NCI-H2196 (cell line): ENCODE measurements around the gene SH3PXD2A.
"Not testable (repeated sequence)": the region's sequence is repeated elsewhere in the genome, so short reads cannot be mapped to it uniquely, and the experiment has no call there.

Experiments
- DNase-seq: peaks from one replicate; lab custom pipeline; 2025; ENCODE audit not compliant: unreplicated experiment; lab: John Stamatoyannopoulos, UW

The SH3PXD2A gene

DNA sequence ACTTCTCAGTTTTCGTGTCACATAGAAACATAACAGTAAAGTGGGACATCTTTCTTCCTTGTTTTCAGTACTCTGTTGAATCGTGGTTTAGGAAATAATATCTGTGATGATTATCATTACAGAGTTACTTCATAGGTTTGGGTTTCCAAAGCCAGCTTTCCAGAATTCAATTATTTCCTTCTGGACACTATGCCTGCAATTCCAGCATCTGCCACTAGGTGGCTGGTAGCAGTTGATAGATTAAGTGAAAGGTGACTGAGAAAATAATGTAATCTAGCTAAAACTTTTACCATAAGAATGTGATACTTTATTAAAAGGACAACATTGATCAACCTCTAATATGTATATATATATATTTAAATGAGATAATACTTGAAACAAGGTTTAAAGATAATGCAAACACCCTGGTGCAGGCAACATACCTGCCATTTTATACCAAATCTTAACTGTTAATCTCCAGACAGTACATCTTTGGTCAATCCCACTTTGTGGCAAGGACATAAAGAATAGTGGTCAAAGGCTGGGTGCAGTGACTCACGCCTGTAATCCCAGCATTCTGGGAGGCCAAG lies 102.6 kb downstream of the SH3PXD2A start:
- no peak for DNase-seq

DNA sequence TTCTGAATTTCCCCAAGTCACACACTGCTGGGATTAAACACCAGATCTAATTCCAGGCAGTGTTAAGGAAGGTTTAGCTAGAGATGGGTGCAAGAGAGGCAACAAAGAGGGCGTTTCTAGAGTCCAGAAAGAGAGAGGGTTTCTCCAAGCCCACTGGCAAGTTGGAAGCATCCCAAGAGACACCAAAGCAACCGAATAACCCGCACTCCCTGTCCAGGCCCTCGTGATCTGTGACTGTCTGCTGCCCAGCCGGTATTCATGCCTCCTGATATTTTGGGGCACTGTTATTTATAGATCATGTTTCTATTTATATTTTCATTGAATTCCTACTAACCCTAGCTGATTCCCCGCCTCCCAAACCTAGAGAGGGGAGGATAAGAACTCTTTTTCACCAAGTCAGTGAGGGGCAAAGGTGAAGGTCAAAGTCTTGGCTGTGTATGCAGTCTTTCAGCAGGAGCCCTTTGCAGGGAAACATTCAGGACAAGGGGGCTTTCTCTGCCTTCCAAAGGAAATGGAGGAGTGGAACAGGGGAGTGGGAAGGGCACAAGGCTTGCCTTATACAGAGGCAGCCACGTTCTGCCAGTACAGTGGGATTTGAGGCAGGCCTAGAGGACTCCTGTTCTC lies 103.6 kb downstream of the SH3PXD2A start:
- no peak for DNase-seq

DNA sequence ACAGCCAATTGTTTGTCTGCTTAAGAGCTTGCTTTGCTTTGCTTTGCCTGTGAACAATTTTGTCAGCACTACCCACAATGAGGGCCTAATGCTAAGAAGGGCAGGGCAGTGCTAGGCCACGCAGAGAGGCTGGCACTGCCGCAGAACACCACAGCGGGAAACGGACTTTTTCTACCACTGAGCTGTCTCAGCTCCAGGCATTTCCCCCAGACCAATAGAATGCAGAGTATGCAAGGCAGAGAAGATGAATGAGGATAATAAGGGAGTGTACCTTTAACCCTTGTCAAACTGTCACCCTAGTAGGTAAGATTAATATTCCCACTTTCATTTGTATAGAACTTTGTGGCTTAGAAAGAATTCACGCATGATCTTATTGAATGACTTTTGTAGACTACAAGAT lies 104.5 kb downstream of the SH3PXD2A start:
- no peak for DNase-seq

DNA sequence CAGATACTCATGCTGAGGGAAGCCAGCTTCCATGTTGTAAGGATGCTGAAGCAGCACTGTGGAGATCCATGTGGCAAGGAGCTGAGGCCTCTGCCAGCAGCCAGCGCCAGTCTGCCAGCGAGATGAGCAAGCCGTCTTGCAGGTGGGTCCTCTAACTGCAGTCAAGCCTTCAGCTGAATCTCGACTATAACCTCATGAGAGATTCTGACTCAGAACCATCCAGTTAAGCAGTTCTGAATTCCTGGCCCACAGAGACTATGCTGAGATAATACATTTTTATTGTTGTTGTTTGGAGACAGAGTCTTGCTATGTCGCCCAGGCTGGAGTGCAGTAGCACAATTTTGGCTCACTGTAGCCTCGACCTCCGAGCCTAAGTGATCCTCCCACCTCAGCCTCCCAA lies 105.6 kb downstream of the SH3PXD2A start:
- no peak for DNase-seq

DNA sequence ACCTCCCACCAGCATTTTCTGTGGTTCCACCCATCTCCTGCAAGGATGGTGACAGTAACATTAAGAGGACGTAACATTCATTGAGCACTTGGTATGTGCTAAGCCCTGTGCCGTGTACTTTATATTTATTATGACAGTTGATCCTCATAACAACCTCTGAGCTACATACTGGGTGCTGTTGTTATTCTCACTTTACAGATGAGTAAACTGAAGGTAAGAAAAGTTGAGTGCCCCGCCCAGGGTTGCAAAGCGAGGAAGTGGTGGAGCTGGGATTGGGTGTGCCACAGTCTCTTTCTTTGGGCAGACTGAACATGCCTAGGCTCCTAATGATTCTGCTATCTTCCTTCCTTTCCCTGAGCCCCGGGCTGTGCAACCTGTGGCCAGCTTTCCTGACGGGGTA lies 107.4 kb downstream of the SH3PXD2A start:
- DNase-seq: no peak

DNA sequence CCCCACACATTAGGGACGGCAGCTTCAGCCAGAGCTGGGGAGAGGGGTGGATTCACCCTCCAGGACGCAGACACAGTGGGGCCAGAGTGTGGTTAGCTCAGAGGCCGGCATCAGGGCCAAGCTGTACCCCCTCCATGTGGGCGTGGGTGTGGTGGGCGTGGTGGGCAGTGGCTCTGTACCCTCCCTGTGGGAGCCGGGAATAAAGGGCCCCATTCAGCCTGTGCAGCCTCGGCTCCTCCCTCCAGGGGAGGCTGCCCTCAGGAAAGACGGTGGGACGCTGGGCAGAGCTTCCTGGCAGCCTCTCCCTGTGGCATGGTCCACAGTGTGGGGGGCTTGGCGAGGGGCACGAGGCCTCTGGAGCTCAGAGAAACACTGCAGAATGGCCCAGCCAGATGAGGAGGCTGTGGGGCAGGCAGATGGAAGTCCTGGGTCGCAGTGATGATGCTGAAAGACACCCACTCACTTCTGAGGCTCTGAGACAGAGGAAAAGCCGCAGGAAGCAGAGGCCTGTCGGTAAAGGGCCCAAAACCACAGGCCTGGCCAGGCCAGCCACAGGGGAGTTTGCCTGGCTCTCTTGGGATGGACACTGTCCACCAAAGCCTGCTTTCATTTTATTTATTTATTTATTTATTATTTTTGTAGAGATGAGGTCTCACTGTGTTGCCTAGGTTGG lies 108.0 kb downstream of the SH3PXD2A start:
- DNase-seq: no peak

DNA sequence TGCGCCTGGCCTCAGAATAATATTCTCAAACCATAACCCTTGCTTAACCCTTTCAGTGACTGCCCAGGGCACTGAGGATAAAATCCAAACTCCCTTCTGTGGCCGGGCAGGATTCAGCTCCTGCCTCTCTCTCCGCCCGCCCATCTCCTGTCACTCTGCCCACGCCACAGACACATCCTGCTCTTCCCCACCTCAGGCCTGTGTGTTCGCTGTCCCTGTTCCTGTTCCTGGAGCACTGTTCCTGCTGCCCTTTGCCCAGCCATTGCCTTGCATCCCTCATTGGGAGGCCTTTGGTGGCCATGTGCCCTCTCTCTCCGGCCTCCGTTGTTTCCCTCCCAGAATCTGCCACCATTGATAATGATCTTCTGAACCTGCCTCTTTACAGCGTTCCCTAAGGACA lies 108.8 kb downstream of the SH3PXD2A start:
- no peak for DNase-seq

DNA sequence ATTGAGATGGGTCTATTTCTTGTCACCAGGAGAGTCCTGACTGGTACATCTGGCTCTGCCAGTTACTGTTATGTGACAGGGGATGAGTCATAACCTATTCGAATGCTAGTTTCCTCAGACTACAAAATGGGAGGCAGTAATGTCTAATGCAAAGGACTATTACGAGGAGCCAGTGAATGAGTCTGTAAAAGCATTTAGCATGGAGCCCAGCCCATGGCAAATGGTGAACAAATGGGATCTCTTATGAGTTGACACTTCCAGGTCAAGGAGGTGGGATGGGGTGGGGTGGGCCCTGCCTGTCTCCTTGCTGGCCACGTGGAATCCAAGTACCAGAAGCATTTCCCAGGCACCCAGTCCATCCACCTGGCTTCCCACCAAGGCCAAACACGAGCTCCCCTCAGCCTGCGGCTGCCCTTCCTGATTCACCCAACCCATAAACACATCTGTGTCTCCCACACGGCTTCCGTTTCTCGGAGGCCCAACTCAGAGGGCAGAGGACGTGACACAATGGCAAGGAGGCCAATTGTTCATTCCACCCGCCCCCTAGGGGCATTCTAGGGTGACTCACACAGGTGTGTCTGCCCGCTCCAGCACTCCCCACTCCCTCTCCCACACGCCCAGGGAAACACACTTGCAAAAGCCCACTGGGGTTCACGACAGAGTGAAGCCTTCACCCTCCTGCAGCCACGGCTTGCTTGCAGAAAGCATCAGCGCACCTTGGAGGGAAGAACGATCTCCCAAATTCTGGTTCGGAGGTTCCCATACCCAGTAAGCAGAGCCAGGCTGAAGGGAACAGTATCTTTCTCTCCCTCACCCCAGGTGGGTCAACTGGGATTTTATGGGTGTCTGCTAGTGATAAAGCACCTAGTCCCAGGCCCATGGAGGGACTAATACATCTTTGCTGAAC lies 109.8 kb downstream of the SH3PXD2A start:
- DNase-seq: no peak

DNA sequence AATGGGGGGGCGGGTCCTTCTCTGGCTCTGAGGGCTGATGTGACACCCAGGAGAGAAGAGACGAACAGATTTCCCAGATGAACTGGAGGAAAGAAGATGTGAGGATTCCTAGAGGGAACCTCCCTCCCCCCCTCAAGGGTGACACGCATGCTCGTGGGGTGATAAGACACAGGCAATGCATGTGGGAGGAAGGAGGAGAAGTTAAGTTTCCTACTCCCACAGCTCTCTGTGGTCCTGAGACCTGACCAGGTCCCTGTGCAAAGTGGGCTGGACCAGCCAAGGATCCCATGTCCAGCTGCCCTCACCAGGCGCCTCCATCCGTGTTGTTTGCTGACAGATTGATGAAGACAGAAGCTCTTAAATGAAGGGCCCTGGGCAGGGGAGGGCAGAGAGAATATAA lies 112.6 kb downstream of the SH3PXD2A start:
- DNase-seq: no peak

DNA sequence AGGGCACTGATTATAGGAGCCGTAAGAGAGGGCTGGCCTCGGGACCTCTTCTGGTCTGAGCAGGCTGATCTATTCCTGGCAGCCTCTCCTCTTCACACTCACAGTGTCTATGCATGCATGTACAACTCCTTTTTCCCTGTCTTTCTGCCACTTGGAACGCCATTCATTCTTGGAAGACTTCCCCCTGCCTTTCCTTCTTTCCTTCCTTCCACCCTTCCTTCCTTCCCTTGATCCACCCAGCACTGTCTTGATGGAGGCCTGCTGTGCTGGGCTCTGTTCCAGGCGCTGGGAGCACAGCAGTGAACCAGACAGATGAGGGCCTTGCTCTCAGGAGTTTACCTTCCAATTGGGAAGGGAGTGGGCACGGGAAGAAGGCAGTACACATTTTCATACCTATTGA lies 114.8 kb downstream of the SH3PXD2A start:
- DNase-seq: no peak

DNA sequence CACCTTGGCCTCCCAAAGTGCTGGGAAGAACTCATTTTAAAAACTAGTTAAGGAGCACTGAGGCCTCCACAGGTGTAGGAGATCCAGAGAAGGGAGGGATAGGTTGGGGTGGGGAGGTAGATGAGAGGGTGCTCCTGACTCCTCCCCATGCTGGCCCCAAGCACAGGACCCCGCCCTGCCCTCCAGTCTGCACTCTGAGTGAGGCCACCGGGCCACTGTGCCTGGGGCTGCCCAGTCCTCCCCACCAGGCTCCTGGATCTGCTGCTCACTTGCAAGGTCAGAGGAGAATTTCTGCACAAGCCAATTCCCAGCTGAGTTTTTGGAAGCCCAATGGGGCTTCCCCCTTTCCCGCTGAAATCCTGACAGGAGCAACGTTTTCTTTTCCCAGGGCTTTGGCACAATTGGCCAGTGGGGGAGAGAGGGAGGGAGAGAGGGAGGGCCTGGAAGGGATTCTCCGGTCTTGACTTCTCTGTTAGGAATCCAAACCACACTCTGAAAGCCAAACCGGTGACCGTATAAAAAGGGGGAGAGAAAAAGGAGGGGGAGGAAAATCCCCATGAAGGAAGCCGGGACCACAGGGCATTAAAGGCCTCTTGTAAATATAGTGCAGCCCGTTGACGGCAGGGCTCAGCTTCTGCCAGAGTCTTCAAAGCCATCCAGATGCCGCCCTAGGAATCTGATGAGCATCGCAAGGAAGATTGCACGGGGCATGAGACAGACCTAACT lies 116.2 kb downstream of the SH3PXD2A start:
- no peak for DNase-seq

DNA sequence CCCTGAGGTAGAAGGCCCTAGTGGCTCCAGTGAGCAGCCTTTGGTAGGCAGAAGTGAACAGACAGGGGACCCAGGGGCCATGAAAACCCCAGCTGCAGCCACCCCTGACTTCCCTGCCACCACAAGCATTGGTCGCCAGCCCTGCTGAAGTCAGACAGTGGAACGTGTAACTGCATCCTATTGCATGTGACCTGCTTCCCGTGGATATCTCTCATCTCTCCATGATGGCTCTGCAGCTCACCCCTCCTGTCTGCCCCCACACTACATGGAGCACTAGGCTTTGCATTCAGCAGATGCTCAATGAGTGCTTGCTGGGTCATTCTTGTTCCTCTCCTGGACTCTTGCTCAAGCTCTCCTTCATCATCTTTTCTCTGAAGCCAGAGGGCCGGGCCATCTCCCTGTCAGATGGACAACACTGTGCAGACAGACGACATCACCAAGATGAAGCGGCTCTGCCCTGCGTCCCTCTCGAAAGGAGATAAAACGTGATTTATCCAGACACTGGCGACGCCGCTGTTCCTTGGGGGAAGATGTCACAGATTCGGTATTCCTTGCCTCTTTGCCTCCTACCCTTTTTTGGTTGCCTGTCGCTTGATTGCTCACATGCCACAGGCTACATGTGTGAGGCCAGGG lies 117.5 kb downstream of the SH3PXD2A start:
- DNase-seq: no peak

DNA sequence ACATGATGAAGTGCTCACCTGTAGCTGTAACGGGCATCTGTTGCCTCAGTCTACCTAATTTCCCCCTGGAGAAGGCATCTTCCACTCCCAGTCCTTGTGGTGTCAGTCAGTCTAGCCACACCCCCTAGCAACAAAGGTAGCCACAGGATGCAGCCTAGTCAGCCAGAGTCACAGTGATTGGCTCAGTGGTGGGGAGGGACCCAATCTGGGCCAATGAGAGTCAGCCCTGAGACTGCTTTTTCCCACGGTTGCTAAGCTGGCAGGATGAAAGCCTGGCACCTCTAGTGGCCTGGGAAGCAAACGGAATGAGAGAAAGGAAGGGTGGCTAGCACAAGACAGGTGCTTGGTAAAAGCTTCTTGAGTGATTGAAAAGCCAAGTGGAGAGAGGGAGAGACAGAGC lies 118.6 kb downstream of the SH3PXD2A start:
- peak; percentile 56 for DNase-seq

DNA sequence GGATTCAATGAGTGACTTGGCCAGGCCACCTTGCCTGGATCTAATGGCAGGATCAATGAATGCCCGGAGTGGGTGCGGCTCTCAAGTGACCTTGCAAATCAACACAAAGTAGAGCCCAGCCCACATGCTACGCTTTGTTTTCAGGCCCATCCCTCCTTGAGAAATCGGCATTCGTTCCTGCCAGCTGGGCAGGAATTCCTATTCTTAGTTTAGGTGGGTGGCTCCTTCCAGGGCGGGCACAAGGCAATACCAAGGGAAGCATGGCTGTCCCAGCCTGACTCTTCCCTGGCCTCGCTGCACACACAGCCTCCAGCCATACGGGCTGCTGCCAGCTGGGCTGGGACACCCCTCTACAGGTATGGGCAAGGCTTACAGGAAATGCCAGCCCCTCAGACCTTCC lies 119.3 kb downstream of the SH3PXD2A start:
- DNase-seq: no peak

DNA sequence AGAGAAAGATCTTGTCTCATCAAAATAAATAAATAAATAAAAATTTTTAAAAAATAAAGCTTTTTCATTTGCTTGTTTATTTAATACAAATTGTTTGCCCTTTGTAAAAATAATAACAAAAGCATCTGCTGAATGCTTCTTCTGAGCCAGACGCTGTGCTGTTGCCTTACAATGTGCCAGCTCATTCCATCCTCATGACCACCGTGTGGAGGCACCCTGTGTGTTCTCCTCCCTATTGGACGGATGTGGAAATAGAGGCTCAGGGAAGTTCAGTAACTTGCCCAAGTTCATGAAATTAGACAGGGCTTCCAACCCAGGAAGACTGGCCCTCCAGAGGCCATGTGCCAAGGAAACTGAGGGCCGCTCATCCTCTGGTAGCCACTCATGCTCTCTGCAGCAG lies 120.6 kb downstream of the SH3PXD2A start:
- DNase-seq: no peak

DNA sequence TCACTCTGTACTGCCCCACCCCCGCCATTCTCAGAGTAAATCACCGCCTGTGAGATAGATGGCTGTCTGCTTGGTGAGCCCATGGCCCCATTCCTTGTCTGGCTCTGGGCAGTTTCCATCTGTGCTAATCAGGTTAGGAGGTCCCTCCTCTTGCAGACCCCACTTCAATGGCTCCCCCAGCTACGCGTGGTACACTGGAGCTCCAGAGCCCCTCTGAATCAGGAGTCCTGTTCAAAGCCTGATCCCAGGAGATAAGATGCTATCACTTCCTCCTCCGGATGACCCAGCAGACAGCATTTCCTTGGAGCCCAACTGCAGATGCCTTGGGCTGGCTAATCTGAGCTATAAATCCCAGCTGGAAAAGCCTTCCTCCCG lies 122.3 kb downstream of the SH3PXD2A start:
- DNase-seq: no peak

DNA sequence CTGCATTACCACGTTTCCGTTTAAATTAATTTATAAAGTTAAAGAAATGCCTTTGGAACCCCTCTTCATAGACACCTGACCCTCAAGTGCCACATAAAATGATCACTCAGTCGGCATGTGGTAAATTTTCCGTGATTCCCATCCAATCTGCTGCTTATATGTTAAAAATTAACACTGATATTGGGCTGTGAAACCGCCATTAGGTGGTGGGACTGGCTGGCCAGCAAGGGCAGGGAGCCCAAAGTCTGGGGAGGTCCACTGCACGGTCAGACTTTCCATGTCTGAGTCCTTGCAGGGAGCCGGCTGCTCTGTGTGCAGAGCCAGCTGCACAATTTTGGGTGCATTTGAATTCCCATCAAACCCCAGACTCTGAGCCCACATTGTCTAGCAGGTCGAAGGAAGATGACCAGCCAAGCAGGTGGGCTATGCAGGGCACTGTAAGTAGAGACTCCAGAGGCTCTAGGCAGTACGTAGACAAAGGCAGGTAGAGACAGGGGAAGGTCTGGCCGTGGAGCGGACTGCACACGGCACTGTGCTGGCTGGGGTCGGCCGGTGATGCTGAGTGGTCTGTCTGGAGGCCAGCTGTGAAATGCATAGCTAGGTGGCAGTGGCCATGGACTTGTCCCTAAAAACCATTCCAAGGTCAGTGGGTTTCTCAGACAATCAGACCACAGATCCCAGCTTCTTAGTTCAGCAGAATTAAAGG lies 122.9 kb downstream of the SH3PXD2A start:
- no peak for DNase-seq

DNA sequence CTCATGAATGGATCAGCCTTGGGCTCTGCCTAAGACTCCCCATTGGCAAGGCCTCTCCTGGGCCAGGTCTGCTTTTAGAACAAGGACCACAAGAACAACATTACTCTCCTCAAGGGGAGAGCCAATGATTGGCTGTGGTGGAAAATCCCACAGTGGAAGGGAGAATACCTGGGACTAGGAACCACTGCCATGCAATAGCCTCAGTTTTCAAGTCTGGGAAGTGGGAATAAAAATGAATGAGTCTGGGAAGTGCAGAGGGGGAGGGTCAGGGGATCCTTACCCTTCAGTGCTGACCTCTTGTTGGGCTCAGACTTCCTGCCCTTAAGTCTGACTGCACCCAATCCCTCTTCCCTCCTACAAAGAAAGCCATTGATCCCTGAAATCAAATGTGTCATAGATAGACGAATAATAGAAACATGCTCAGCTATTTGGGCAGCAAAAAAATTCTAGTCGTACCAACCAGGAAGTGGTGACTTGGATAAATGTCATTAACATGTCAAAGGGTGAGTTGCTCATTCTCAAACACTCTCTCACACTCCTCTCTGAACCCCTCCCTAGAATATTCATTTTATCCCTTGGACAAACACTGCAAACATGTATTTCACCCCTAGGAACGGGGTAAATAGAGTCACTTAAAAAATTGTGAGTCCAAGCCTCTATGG lies 123.6 kb downstream of the SH3PXD2A start:
- no peak for DNase-seq

DNA sequence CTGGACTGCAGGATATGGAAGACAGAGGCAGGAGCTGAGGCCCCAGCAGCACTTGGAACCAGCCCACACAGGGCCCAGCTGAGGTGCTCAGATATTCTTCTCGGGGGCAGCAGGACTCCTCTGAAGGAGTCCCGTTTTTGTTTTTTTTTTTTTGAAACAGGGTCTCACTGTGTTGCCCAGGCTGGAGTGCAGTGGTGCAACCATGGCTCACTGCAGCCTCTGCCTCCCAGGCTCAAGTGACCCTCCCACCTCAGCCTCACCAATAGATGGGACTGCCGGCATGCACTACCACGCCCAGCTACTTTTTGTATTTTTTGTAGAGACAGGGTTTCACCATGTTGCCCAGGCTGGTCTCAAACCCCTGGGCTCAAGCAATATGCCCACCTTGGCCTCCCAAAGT lies 124.3 kb downstream of the SH3PXD2A start:
- DNase-seq: not testable (repeated sequence)

DNA sequence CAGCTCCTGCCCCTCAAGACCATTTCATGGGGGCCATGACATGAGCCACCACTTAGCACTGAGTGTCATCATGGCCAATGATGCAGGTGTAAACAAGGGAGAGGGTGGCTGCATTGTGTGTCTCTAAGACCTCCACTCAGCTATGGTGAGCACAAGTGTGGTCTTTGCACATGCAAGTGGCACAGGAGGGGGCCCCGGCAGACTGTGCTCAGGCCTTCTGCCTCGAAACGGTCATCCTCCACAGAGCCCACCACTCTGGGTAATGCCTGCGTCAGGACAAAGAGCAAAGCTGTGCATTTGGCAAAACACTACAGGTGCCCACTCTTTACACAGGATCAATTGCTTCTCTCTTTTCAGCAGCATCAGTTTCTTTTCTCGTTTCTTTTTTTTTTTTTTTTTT lies 125.5 kb downstream of the SH3PXD2A start:
- no peak for DNase-seq
